H9 (cell line): ENCODE results near the gene IRF6. TPM values are rescaled to one million over a fixed set of nuclear protein-coding genes. Genes with fewer than 3 reads are reported as not detected.

Experiments used
- DNase-seq: peaks from one replicate; pipeline ENCODE4 v3.0.0-alpha.2; 2017
- H2AFZ ChIP-seq: one replicate; pipeline ENCODE4 v1.6.1; 2013; ENCODE audit warnings: mild to moderate bottlenecking, low read length, control low read depth, moderate library complexity
- H2AK5ac ChIP-seq: 2 replicates; pipeline ENCODE4 v1.6.1; 2013; ENCODE audit warnings: low read length, control low read depth, mixed read lengths; ENCODE audit not compliant: insufficient read length
- H2BK120ac ChIP-seq: one replicate; pipeline ENCODE4 v1.6.1; 2013; ENCODE audit warnings: low read depth, mild to moderate bottlenecking, low read length, control low read depth, inconsistent platforms; ENCODE audit not compliant: poor library complexity, severe bottlenecking
- H2BK12ac ChIP-seq: 2 replicates; pipeline ENCODE4 v1.6.1; 2013; ENCODE audit warnings: low read length, control low read depth, mixed read lengths, low read depth; ENCODE audit not compliant: insufficient read length
- H2BK15ac ChIP-seq: 2 replicates; pipeline ENCODE4 v1.6.1; 2013; ENCODE audit warnings: low read depth, low read length, control low read depth
- H2BK20ac ChIP-seq: one replicate; pipeline ENCODE4 v1.6.1; 2013; ENCODE audit warnings: low read depth, mild to moderate bottlenecking, low read length, control low read depth, inconsistent platforms; ENCODE audit not compliant: poor library complexity, severe bottlenecking
- H2BK5ac ChIP-seq: 2 replicates; pipeline ENCODE4 v1.6.1; 2013; ENCODE audit warnings: low read length, control low read depth, mixed read lengths; ENCODE audit not compliant: insufficient read length
- H3K14ac ChIP-seq: 2 replicates; pipeline ENCODE4 v1.6.1; 2013; ENCODE audit warnings: low read length, control low read depth; ENCODE audit not compliant: insufficient read depth
- H3K18ac ChIP-seq: 2 replicates; pipeline ENCODE4 v1.6.1; 2013; ENCODE audit warnings: low read depth, mild to moderate bottlenecking, mixed read lengths, low read length, control low read depth; ENCODE audit not compliant: insufficient read length
- H3K23ac ChIP-seq: 2 replicates; pipeline ENCODE4 v1.6.1; 2013; ENCODE audit warnings: low read length, control low read depth, mixed read lengths, low read depth; ENCODE audit not compliant: insufficient read length
- H3K23me2 ChIP-seq: 2 replicates; pipeline ENCODE4 v1.6.1; 2013; ENCODE audit warnings: low read depth, mild to moderate bottlenecking, mixed read lengths, low read length, control low read depth; ENCODE audit not compliant: insufficient read length, poor library complexity, severe bottlenecking
- H3K27ac ChIP-seq: 2 replicates; pipeline ENCODE4 v1.5.1; 2013; ENCODE audit warnings: low read length, control low read depth, mixed read lengths, low read depth; ENCODE audit not compliant: insufficient read length
- H3K27me3 ChIP-seq: 2 replicates; pipeline ENCODE4 v1.6.1; 2013; ENCODE audit warnings: low read length, control low read depth, inconsistent platforms; ENCODE audit not compliant: insufficient read depth
- H3K4ac ChIP-seq: 2 replicates; pipeline ENCODE4 v1.6.1; 2013; ENCODE audit warnings: low read depth, mild to moderate bottlenecking, control low read depth, inconsistent platforms, low read length, moderate library complexity
- H3K4me1 ChIP-seq: 2 replicates; pipeline ENCODE4 v1.6.1; 2013; ENCODE audit warnings: low read length, control low read depth, inconsistent platforms; ENCODE audit not compliant: insufficient read depth
- H3K4me2 ChIP-seq: 2 replicates; pipeline ENCODE4 v1.6.1; 2013; ENCODE audit warnings: low read length, control low read depth, mixed read lengths; ENCODE audit not compliant: insufficient read length, insufficient read depth
- H3K56ac ChIP-seq: 2 replicates; pipeline ENCODE4 v1.6.1; 2013; ENCODE audit warnings: low read depth, mild to moderate bottlenecking, mixed read lengths, low read length, control low read depth; ENCODE audit not compliant: insufficient read length
- H3K79me1 ChIP-seq: 2 replicates; pipeline ENCODE4 v1.6.1; 2013; ENCODE audit warnings: low read depth, mild to moderate bottlenecking, moderate library complexity, low read length, control low read depth, inconsistent platforms; ENCODE audit not compliant: insufficient read depth, poor library complexity, severe bottlenecking
- H3K79me2 ChIP-seq: 2 replicates; pipeline ENCODE4 v1.6.1; 2013; ENCODE audit warnings: low read length, control low read depth, inconsistent platforms; ENCODE audit not compliant: insufficient read depth
- H3K9ac ChIP-seq: 2 replicates; pipeline ENCODE4 v1.6.1; 2013; ENCODE audit warnings: low read length, control low read depth, mixed read lengths; ENCODE audit not compliant: insufficient read length; ENCODE audit errors: extremely low read depth
- H3K9me3 ChIP-seq: one replicate; pipeline ENCODE4 v1.6.1; 2013; ENCODE audit warnings: low read depth, low read length, inconsistent platforms; ENCODE audit not compliant: control insufficient read depth
- H3T11ph ChIP-seq: one replicate; pipeline ENCODE4 v1.6.1; 2013; ENCODE audit warnings: mild to moderate bottlenecking, low read length, control low read depth, inconsistent platforms
- H4K20me1 ChIP-seq: one replicate; pipeline ENCODE4 v1.6.1; 2013; ENCODE audit not compliant: control insufficient read depth, insufficient read length, insufficient read depth
- H4K5ac ChIP-seq: 2 replicates; pipeline ENCODE4 v1.6.1; 2013; ENCODE audit warnings: low read depth, mild to moderate bottlenecking, mixed read lengths, low read length, control low read depth; ENCODE audit not compliant: insufficient read length
- H4K8ac ChIP-seq: replicated peaks from 2 replicates; pipeline ENCODE4 v1.6.1; 2013; ENCODE audit warnings: low read length, control low read depth, mixed read lengths, low read depth; ENCODE audit not compliant: insufficient read length
- H4K91ac ChIP-seq: 2 replicates; pipeline ENCODE4 v1.6.1; 2013; ENCODE audit warnings: low read depth, mild to moderate bottlenecking, moderate library complexity, mixed read lengths, low read length, control low read depth; ENCODE audit not compliant: insufficient read length
- H3K27ac Mint-ChIP-seq, 3 experiments: 2 replicates in 2 of 3; 3 replicates in 1 of 3; pipeline ENCODE4 v1.8.0; 2020 to 2021; ENCODE audit warnings: mixed read lengths in 3 of 3, mild to moderate bottlenecking in 1 of 3, moderate library complexity in 1 of 3
- H3K27me3 Mint-ChIP-seq: 2 replicates; pipeline ENCODE4 v1.8.0; 2021; ENCODE audit warnings: low read depth, mild to moderate bottlenecking, moderate library complexity, mixed read lengths
- H3K36me3 Mint-ChIP-seq, 3 experiments: 2 replicates in 2 of 3; 3 replicates in 1 of 3; pipeline ENCODE4 v1.8.0; 2020 to 2021; ENCODE audit warnings: low read depth in 3 of 3, mixed read lengths in 3 of 3; ENCODE audit not compliant: insufficient read depth in 1 of 3
- H3K4me1 Mint-ChIP-seq, 2 experiments: 2 replicates each; pipeline ENCODE4 v1.8.0; 2020; ENCODE audit warnings: mixed read lengths in 2 of 2
- H3K4me3 Mint-ChIP-seq, 2 experiments: 2 replicates in 1 of 2; 3 replicates in 1 of 2; pipeline ENCODE4 v1.8.0; 2020 to 2021; ENCODE audit warnings: mild to moderate bottlenecking in 2 of 2, mixed read lengths in 2 of 2, moderate library complexity in 1 of 2
- H3K9me3 Mint-ChIP-seq, 2 experiments: 2 replicates in 1 of 2; 3 replicates in 1 of 2; pipeline ENCODE4 v1.8.0; 2020; ENCODE audit warnings: mild to moderate bottlenecking in 2 of 2, mixed read lengths in 2 of 2, moderate library complexity in 1 of 2
- WGBS: extraction: QIAGEN DNeasy Blood & Tissue Kit; methylation state at CpG from one replicate; pipeline ENCODE4 v1.1.7; 2013; ENCODE audit warnings: missing lambda C conversion rate, low lambda C conversion rate, mixed read lengths; ENCODE audit not compliant: insufficient read length; ENCODE audit errors: extremely low coverage; 5-methylcytosine and 5-hydroxymethylcytosine counted together
- total RNA-seq: library from RNA; stranded (reverse); gene quantifications from 2 replicates; pipeline ENCODE4 v1.2.1, GENCODE V29; 2021
- TF ChIP-seq, protein P1 (sequence below): fragments of 200-600 bp; sonication (generic); conservative IDR thresholded peaks from 3 replicates; pipeline ENCODE4 v1.8.0; 2021; ENCODE audit warnings: antibody characterized with exemption, mild to moderate bottlenecking

The IRF6 gene
- total RNA-seq, 1 experiment from 2014 or later: 7.1 TPM

DNA sequence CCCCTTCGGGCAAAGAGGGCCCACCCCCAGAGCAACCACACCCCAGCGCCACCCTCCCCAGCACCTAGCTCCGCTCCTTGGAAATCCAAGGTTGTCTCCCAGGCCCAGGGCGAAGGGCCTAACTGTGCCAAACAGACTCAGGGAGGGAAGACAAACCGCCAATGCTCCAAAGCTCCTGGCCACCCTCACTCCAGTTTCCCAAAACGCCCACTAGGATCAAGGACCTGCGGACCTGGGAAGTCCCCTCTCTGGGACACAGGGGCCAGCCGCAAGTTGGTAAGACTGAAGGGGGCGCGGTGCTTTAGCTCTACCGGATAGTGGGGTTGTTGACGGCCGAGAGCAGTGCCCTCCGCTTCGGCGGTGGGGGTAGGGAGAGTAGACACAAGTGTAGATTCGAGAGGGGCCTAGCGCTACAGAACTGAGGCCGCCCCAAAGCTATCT lies 581 bp downstream of the IRF6 start:
- H3K27me3 Mint-ChIP-seq: peaks cover 3% of the 10 kb centered on the region
- peak overlapping the region; percentile 33; the same call in 1 of the 2 replicates for H3K14ac ChIP-seq
- TF ChIP-seq, protein P1, sequence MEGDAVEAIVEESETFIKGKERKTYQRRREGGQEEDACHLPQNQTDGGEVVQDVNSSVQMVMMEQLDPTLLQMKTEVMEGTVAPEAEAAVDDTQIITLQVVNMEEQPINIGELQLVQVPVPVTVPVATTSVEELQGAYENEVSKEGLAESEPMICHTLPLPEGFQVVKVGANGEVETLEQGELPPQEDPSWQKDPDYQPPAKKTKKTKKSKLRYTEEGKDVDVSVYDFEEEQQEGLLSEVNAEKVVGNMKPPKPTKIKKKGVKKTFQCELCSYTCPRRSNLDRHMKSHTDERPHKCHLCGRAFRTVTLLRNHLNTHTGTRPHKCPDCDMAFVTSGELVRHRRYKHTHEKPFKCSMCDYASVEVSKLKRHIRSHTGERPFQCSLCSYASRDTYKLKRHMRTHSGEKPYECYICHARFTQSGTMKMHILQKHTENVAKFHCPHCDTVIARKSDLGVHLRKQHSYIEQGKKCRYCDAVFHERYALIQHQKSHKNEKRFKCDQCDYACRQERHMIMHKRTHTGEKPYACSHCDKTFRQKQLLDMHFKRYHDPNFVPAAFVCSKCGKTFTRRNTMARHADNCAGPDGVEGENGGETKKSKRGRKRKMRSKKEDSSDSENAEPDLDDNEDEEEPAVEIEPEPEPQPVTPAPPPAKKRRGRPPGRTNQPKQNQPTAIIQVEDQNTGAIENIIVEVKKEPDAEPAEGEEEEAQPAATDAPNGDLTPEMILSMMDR: peak; percentile 50; the same call in 2 of the 3 replicates
- WGBS: no CpG with 5 or more reads among the region's 19 CpGs
- H2BK120ac ChIP-seq: no peak overlapping the region
- no peak overlapping the region for H3K27ac ChIP-seq
- H3T11ph ChIP-seq: no peak overlapping the region
- H3K23ac ChIP-seq: no peak overlapping the region
- H4K8ac ChIP-seq: no peak overlapping the region
- peaks cover 12 to 15% of the 10 kb centered on the region in 2 experiments for H3K4me1 Mint-ChIP-seq
- H3K27ac Mint-ChIP-seq: peak overlapping the region; percentile 89 to 99 (median 97); a peak in 3 of 7 replicates
- no peaks in the 10 kb centered on the region for H3K27me3 ChIP-seq
- H3K36me3 Mint-ChIP-seq: 0 out of 7 replicates have a peak, but pooled peaks cover 0 to 3% (median 0%) of the 10 kb centered on the region in 3 experiments
- peak overlapping the region; percentile 69 for H3K9ac ChIP-seq
- H3K79me2 ChIP-seq: no peaks in the 10 kb centered on the region
- H3K23me2 ChIP-seq: peaks cover 8% of the 10 kb centered on the region
- H3K79me1 ChIP-seq: no peaks in the 10 kb centered on the region
- H3K4me1 ChIP-seq: no peaks in the 10 kb centered on the region
- no peak overlapping the region for H2BK20ac ChIP-seq
- no peak overlapping the region for H4K5ac ChIP-seq
- H2BK15ac ChIP-seq: no peak overlapping the region
- no peak overlapping the region for H4K91ac ChIP-seq
- H3K9me3 Mint-ChIP-seq: no peaks in the 10 kb centered on the region
- peak overlapping the region; percentile 55 for H3K4me2 ChIP-seq
- H2BK12ac ChIP-seq: no peak overlapping the region
- peak; percentile 73 for DNase-seq
- no peak overlapping the region for H3K18ac ChIP-seq
- H4K20me1 ChIP-seq: no peaks in the 10 kb centered on the region
- no peak overlapping the region for H2BK5ac ChIP-seq
- no peak overlapping the region for H3K56ac ChIP-seq
- no peak overlapping the region for H3K4ac ChIP-seq
- no peak overlapping the region for H2AK5ac ChIP-seq
- H3K9me3 ChIP-seq: no peaks in the 10 kb centered on the region
- H3K4me3 Mint-ChIP-seq: peak overlapping the region; percentile 94 to 97
- H2AFZ ChIP-seq: no peak overlapping the region
